ENCODE data around the gene CRYGA. TPM values are rescaled to one million over a fixed set of nuclear protein-coding genes. Genes with fewer than 3 reads are reported as not detected.

Gene CRYGA
- total RNA-seq, 2 experiments from 2014 or later = not detected

GRCh38 chr2:208135794-208136715 is 27.3 kb downstream of the CRYGA start:
- H3K36me3 Mint-ChIP-seq (ENCODE audit: low read depth) = no peaks in the 10 kb centered on the region
- intact Hi-C loops (cut with DNase I, micrococcal nuclease) = no loop called here
- H3K4me3 Mint-ChIP-seq = no peak overlapping the region
- no peak overlapping the region for H3K27ac ChIP-seq (ENCODE audit: low read depth in 1 of 2, low read length in 2 of 2)
- DNase-seq (no peak), ATAC-seq (ENCODE audit: poor library complexity) (no peak)
- no peaks in the 10 kb centered on the region for H3K27me3 ChIP-seq (ENCODE audit: control insufficient read depth in 1 of 2, insufficient read depth in 2 of 2, low read length in 2 of 2)
- peaks cover 0 to 6% of the 10 kb centered on the region in 2 experiments for H3K9me3 ChIP-seq (ENCODE audit: control insufficient read depth in 1 of 2, insufficient read depth in 1 of 2, low read length in 2 of 2)
- TF ChIP-seq, protein P1, sequence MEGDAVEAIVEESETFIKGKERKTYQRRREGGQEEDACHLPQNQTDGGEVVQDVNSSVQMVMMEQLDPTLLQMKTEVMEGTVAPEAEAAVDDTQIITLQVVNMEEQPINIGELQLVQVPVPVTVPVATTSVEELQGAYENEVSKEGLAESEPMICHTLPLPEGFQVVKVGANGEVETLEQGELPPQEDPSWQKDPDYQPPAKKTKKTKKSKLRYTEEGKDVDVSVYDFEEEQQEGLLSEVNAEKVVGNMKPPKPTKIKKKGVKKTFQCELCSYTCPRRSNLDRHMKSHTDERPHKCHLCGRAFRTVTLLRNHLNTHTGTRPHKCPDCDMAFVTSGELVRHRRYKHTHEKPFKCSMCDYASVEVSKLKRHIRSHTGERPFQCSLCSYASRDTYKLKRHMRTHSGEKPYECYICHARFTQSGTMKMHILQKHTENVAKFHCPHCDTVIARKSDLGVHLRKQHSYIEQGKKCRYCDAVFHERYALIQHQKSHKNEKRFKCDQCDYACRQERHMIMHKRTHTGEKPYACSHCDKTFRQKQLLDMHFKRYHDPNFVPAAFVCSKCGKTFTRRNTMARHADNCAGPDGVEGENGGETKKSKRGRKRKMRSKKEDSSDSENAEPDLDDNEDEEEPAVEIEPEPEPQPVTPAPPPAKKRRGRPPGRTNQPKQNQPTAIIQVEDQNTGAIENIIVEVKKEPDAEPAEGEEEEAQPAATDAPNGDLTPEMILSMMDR (IDR thresholded peaks at IDR 0.05) = no peak
- H3K4me1 ChIP-seq (ENCODE audit: insufficient read depth, low read length) = peaks cover 7% of the 10 kb centered on the region
- H3K27ac Mint-ChIP-seq = no peak overlapping the region
- H3K4me1 Mint-ChIP-seq (ENCODE audit: low read depth) = peaks cover 12% of the 10 kb centered on the region
- no peaks in the 10 kb centered on the region for H3K27me3 Mint-ChIP-seq
- no peaks in the 10 kb centered on the region for H3K9me3 Mint-ChIP-seq
- H3K4me3 ChIP-seq (ENCODE audit: low read length) = no peak overlapping the region
- H3K36me3 ChIP-seq (ENCODE audit: insufficient read depth, low read length) = no peaks in the 10 kb centered on the region
- POLR2A ChIA-PET = no interaction called here
- CTCF ChIA-PET = interaction anchor here (0.5 to 1.4 kb wide), 2 partner anchors 40 to 1355 kb away, joined by 3 to 4 read pairs; no protein-coding TSS in a partner anchor

GRCh38 chr2:208134928-208135586 is 28.3 kb downstream of the CRYGA start:
- Histone ChIP-seq H3K27ac (ENCODE audit: low read depth in 1 of 2, low read length in 2 of 2) (no peak overlapping the region), H3K4me1 (ENCODE audit: insufficient read depth, low read length) (peaks cover 7% of the 10 kb centered on the region), H3K9me3 (ENCODE audit: control insufficient read depth in 1 of 2, insufficient read depth in 1 of 2, low read length in 2 of 2) (peaks cover 0 to 6% of the 10 kb centered on the region in 2 experiments), H3K4me3 (ENCODE audit: low read length) (no peak overlapping the region), H3K27me3 (ENCODE audit: control insufficient read depth in 1 of 2, insufficient read depth in 2 of 2, low read length in 2 of 2) (no peaks in the 10 kb centered on the region), H3K36me3 (ENCODE audit: insufficient read depth, low read length) (no peaks in the 10 kb centered on the region)
- Mint-ChIP-seq H3K27ac (no peak overlapping the region), H3K36me3 (ENCODE audit: low read depth) (no peaks in the 10 kb centered on the region), H3K4me3 (no peak overlapping the region), H3K9me3 (no peaks in the 10 kb centered on the region), H3K27me3 (no peaks in the 10 kb centered on the region), H3K4me1 (ENCODE audit: low read depth) (peaks cover 12% of the 10 kb centered on the region)
- POLR2A ChIA-PET = no interaction called here
- ATAC-seq (ENCODE audit: poor library complexity) (no peak), DNase-seq (no peak)
- CTCF ChIA-PET = interaction anchor here (0.5 kb wide), 1 partner anchor 1354 kb away, joined by 4 read pairs; no protein-coding TSS in a partner anchor
- TF ChIP-seq, protein P1 (IDR thresholded peaks at IDR 0.05) = no peak
- intact Hi-C loops (cut with DNase I, micrococcal nuclease) = no loop called here

DNA sequence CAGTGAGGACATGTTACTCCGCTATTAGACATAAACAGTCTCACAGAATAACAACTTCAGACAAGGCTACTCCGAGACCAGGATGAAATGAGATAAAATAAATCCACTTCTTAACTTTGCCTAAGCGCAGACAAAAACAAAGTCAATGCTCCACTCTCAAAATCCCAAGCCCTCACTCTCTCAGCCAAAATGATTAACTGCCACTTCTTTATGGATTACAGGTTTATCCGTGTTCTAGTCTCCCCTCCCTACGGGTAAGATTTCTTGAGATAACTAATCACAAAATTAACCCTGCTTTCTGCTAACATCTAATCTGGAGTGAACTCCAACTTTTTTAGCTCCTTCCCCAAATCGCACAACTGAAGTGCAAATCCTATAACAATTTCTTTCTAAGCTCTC is 32.7 kb downstream of the CRYGA start:
- TF ChIP-seq, protein P1 (IDR thresholded peaks at IDR 0.05) = no peak

More for the DNA sequence above, 32.7 kb downstream of the CRYGA start:
- DNase-seq (no peak), ATAC-seq (ENCODE audit: poor library complexity) (no peak)
- Histone ChIP-seq H3K27ac (ENCODE audit: low read depth in 1 of 2, low read length in 2 of 2) (no peak overlapping the region), H3K4me3 (ENCODE audit: low read length) (no peak overlapping the region), H3K27me3 (ENCODE audit: control insufficient read depth in 1 of 2, insufficient read depth in 2 of 2, low read length in 2 of 2) (no peaks in the 10 kb centered on the region), H3K4me1 (ENCODE audit: insufficient read depth, low read length) (peaks cover 7% of the 10 kb centered on the region), H3K9me3 (ENCODE audit: control insufficient read depth in 1 of 2, insufficient read depth in 1 of 2, low read length in 2 of 2) (no peaks in the 10 kb centered on the region), H3K36me3 (ENCODE audit: insufficient read depth, low read length) (no peaks in the 10 kb centered on the region)
- H3K4me1 Mint-ChIP-seq (ENCODE audit: low read depth) = peaks cover 10% of the 10 kb centered on the region
- no peak overlapping the region for H3K4me3 Mint-ChIP-seq
- ChIA-PET POLR2A (no interaction called here), CTCF (no interaction called here)
- intact Hi-C loops (cut with DNase I, micrococcal nuclease) = no loop called here
- H3K36me3 Mint-ChIP-seq (ENCODE audit: low read depth) = no peaks in the 10 kb centered on the region
- no peak overlapping the region for H3K27ac Mint-ChIP-seq
- H3K27me3 Mint-ChIP-seq = peaks cover 11% of the 10 kb centered on the region
- H3K9me3 Mint-ChIP-seq = peaks cover 2% of the 10 kb centered on the region

Measured in CD4-positive, alpha-beta T cell (primary cell).